ENCODE measurements around the gene DOK5. TPM values are rescaled to one million over a fixed set of nuclear protein-coding genes. Genes with fewer than 3 reads are reported as not detected.

DOK5 gene
- total RNA-seq, 1 donor from 2014 or later: 26.3 TPM

- intact Hi-C loops (cut with DNase I): no loop called here
- no peak for DNase-seq (ENCODE audit: low spot score)
Observed at GRCh38 chr20:54596651-54597050, 121.3 kb downstream of the DOK5 start.

- DNase-seq (ENCODE audit: low spot score): no peak
- intact Hi-C loops (cut with DNase I): no loop called here
Observed at GRCh38 chr20:54598352-54598751, 123.0 kb downstream of the DOK5 start.

- DNase-seq (ENCODE audit: low spot score): no peak
- intact Hi-C loops (cut with DNase I): loop anchor here (10.0 kb wide), 1 partner anchor 654 kb away; no protein-coding TSS in a partner anchor
Observed at GRCh38 chr20:54600634-54601033, 125.2 kb downstream of the DOK5 start.

GRCh38 chr20:54601831-54602515, 126.6 kb downstream of the DOK5 start:
- intact Hi-C loops (cut with DNase I): loop anchor here (10.0 kb wide), 1 partner anchor 653 kb away; no protein-coding TSS in a partner anchor
- DNase-seq (ENCODE audit: low spot score): no peak

GRCh38 chr20:54605319-54605718, 129.9 kb downstream of the DOK5 start:
- no peak for DNase-seq (ENCODE audit: low spot score)
- intact Hi-C loops (cut with DNase I): loop anchor here (10.0 kb wide), 1 partner anchor 649 kb away; no protein-coding TSS in a partner anchor

GRCh38 chr20:54606380-54606779, 131.0 kb downstream of the DOK5 start:
- DNase-seq (ENCODE audit: low spot score): no peak
- intact Hi-C loops (cut with DNase I): loop anchor here (10.0 kb wide), 1 partner anchor 648 kb away; no protein-coding TSS in a partner anchor

- DNase-seq (ENCODE audit: low spot score): no peak
- intact Hi-C loops (cut with DNase I): loop anchor here (10.0 kb wide), 1 partner anchor 647 kb away; no protein-coding TSS in a partner anchor
Observed at GRCh38 chr20:54608039-54608745, 132.8 kb downstream of the DOK5 start.

- intact Hi-C loops (cut with DNase I): loop anchor here (10.0 kb wide), 1 partner anchor 646 kb away; no protein-coding TSS in a partner anchor
Observed at GRCh38 chr20:54608943-54609342, 133.6 kb downstream of the DOK5 start.

GRCh38 chr20:54611708-54612412, 136.5 kb downstream of the DOK5 start:
- intact Hi-C loops (cut with DNase I): no loop called here
- no peak for DNase-seq (ENCODE audit: low spot score)

More at GRCh38 chr20:54608943-54609342, 133.6 kb downstream of the DOK5 start:
- no peak for DNase-seq (ENCODE audit: low spot score)

- intact Hi-C loops (cut with DNase I): no loop called here
- no peak for DNase-seq (ENCODE audit: low spot score)
Observed at GRCh38 chr20:54618412-54618811, 143.0 kb downstream of the DOK5 start.

- no peak for DNase-seq (ENCODE audit: low spot score)
- intact Hi-C loops (cut with DNase I): no loop called here
Observed at GRCh38 chr20:54619181-54619580, 143.8 kb downstream of the DOK5 start.

GRCh38 chr20:54619682-54620081, 144.3 kb downstream of the DOK5 start:
- intact Hi-C loops (cut with DNase I): loop anchor here (5.0 kb wide), 1 partner anchor 142 kb away; the partner anchor contains the start of gene DOK5
- DNase-seq (ENCODE audit: low spot score): no peak

GRCh38 chr20:54620611-54621010, 145.2 kb downstream of the DOK5 start:
- intact Hi-C loops (cut with DNase I): loop anchor here (5.0 kb wide), 1 partner anchor 143 kb away; the partner anchor contains the start of gene DOK5

GRCh38 chr20:54622333-54623295, 147.2 kb downstream of the DOK5 start:
- intact Hi-C loops (cut with DNase I): loop anchor here (5.0 kb wide), 1 partner anchor 145 kb away; the partner anchor contains the start of gene DOK5
- no peak for DNase-seq (ENCODE audit: low spot score)

More at GRCh38 chr20:54620611-54621010, 145.2 kb downstream of the DOK5 start:
- DNase-seq (ENCODE audit: low spot score): no peak

GRCh38 chr20:54623991-54624569, 148.7 kb downstream of the DOK5 start:
- no peak for DNase-seq (ENCODE audit: low spot score)
- intact Hi-C loops (cut with DNase I): loop anchor here (5.0 kb wide), 1 partner anchor 147 kb away; the partner anchor contains the start of gene DOK5

- no peak for DNase-seq (ENCODE audit: low spot score)
- intact Hi-C loops (cut with DNase I): loop anchor here (5.0 kb wide), 1 partner anchor 148 kb away; the partner anchor contains the start of gene DOK5
Observed at GRCh38 chr20:54624706-54625390, 149.5 kb downstream of the DOK5 start.

GRCh38 chr20:54625497-54625896, 150.1 kb downstream of the DOK5 start:
- DNase-seq (ENCODE audit: low spot score): no peak
- intact Hi-C loops (cut with DNase I): no loop called here

- DNase-seq (ENCODE audit: low spot score): no peak
- intact Hi-C loops (cut with DNase I): no loop called here
Observed at GRCh38 chr20:54626126-54626525, 150.7 kb downstream of the DOK5 start.
